NCI-H146 treated with DMSO at 0.1 percent for 48 hours (cell line): ENCODE data around the gene CADPS2.

Experiments
- DNase-seq: peaks from one replicate; lab custom pipeline; 2025; ENCODE audit not compliant: unreplicated experiment; lab: John Stamatoyannopoulos, UW

Gene CADPS2

DNA sequence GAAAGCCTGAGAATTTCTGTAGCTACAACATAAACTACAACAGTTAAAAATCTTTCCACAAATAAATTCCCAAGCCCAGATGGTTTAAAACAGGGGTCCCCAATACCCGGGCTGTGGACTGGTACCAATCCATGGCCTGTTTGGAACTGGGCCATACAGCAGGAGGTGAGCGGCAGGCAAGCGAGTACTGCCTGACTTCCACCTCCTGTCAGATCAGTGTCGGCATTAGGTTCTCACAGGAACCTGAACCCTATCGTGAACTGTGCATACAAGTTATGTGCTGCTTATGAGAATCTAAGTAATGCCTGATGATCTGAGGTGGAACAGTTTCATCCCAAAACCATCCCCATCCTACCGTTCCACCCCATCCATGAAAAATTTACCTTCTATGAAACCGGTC, 421.0 kb downstream of the CADPS2 start:
- no peak for DNase-seq

DNA sequence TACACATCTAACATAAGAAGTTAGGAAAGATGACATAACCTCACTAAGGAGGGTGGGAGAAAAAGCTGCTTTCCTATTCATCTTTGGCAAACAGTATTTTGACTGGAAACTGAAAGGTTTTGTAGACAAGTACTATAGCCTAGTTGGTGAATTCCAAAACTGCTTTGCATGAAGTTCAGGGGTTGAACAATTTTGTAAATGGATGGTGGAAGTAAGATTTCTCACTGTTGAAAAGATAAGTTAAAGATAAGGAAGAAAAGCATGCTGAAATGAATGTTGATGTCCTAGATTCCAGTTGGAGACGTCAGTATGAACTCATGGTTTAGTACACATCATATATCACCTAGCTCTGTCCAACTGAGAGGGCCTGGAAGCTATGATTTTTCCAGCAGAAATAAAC, 422.6 kb downstream of the CADPS2 start:
- DNase-seq = no peak

DNA sequence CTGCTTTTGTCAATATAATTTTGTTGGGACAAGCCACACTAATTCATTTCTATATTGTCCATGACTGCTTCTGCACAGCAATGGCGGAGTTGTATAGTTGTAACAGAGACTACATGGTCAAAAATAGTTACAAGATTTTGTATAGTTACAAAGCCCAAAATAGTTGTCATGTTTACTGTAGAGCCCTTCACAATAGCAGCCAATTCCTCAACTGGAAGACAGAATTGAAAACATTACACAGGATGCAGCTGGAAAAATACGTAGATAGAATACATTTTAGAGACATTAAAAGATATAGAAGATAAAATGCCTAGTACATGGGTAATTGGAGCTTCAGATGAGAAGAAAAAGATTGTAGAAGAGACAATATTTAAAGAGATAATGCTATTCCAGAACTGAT, 425.3 kb downstream of the CADPS2 start:
- no peak for DNase-seq

DNA sequence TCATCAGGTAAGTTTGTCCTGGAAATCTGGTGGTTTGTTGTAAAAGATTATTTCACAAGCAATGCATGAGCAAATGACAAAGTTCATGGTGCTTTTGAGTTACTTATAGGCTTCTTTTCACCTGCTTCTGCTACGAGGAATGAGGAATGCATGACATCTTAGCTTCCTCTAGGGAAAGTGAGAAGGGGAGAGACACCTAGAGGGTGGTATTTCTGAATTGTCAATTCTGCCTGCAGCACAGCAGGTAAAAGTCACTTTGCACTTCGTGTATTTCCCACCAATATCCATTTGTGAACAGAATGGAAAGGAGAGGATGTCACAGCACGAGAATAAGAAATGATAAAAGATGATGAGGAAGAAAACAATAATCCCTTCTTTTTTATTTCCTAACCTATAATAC, 428.3 kb downstream of the CADPS2 start:
- no peak for DNase-seq

DNA sequence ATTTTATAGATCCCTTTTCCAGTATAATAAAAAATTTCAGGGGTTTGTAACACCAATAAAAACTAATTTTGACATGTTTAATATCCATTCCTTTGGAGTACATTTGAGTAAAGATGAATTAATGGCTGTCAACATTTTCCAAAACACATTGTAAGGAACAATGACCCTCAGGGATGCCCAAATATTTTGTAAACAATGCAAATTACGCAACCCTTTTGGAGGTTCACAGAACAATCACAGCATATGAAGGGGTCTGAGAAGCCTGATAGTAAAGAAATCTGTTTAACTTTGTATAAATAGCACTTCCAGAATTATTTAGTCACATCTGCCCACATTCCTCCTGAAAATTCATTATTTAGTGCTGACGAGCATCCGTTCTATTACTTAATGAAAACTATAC, 428.9 kb downstream of the CADPS2 start:
- DNase-seq = no peak

DNA sequence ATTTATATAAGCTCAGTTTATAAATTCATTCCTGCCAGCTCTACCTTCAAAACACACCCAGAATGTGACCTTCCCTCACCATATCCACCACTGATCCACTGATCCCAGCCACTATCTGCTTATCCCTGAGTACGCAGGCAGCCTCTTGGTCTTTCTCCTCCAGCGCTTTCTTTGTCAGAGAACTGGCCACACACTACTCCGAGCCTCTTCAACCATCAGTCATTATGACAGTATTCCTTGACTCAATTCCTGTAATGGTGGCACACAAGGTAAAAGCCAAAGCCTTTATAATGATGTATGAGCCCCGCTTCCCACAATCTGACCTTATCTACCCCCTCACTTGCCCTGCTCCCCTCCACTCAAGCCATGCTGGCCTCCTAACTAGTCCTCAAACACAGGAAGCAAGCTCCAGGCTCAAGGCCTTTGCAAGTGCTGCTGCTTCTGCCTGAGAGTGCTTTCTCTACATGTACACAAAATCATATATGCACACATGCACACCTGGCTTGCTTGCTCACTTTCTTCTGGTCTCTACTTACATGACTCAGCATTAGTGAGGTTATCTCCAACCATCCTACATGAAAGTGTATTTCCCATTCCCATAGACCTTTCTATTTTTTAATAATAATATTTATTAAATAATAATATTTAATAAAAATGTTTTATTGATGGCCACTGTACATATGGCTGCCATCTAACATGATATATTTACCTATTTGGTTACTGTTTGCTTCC, 431.3 kb downstream of the CADPS2 start:
- no peak for DNase-seq

DNA sequence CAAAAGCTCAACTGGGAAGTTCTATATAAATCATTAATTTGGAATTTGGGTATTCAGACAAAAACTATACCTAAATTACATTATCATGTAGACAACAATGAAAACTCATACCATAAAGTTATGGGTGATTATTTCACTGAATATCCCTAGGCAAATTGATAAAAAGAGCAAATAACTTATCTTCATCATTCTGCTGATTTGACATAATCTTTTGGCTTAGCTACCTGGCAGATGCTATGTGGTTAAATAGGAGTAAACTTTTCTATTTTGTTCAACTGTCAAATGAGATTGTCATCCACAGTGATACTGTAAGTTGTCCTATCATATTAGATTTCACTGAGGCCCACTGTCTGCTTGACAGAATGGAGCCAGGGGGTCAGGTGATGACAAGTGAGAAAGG, 432.8 kb downstream of the CADPS2 start:
- no peak for DNase-seq

DNA sequence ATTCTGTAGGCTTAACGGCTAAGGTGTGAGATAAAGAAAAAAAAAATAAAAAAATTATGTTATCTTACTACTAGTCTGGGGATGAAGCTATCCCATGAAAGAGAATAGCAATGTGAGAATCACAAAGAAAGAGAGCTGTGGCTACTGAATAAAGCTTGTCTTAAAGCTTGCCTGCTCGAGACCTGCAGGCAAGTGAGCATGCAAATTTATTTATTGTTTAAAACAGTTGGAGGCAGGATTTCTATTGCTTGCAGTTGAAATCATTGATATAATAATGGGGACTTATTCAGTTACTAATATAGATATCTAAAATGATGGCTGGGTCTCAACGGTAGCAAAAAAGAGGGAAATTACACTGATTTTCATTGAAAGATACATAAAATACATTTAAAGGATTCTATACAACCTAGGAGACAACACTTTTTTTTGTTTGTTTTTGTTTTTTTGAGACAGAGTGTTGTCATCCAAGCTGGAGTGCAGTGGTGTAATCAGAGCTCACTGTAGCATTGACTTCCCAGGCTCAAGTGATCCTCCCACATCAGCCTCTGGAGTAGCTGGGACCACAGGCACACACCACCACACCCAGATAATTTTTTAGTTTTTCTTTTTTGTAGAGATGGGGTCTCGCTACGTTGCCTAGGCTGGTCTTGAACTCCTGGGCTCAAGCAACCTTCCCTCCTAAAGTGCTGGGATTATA, 437.2 kb downstream of the CADPS2 start:
- DNase-seq = no peak

DNA sequence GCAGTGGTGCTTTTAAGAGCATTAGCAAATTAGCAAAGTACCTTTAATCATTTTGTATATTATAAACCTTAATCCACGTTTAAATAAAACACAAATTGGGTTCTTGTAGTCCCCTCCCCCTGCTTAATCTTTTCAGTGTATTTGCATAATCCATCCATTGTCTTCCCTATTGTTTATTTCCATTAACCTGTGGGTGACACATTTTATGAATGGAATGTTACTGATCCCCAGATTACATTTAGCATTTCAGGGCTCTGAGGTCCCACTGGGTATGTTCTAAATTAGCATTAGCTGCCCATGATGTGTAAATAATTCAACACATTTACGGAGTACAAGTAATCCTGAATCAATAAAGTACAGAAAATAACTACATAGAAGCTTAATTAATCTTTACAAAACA, 443.3 kb downstream of the CADPS2 start:
- no peak for DNase-seq

DNA sequence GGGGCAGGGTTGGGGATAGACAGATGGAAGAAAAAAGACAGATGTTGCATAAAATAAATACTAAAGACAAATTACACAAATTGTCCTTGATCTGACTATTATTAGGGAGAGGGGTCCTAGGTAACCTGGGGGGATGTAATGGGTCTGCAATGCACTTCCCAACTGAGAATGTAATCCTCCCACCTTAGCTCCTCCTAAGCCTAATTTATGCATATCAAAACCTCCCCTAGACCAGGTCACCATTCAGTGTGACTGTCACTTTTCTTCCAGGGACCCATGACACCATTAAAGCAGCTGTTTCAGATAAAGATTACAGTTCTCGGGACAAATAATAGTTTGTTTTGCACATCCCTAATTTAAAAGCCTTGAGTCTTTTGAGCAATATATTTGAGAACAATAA, 447.8 kb downstream of the CADPS2 start:
- DNase-seq = no peak

DNA sequence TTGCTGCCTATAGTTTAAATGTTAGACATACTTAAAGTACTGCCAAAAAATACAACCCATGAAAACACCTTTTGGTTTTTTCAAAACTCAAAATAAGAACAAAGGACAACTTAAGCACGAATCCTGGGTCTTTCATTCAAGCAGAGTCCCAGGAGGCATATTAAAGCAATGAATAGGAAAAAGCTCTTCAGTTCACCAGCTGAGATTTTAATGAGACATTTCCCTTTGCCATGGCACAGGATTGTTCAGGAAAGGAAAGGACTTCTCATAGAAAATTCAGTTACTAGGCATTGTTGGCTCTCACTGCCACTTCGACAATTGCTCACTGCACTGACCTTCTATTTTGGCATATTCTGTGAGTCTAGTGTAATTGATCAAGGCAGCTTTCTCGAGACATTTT, 448.3 kb downstream of the CADPS2 start:
- no peak for DNase-seq

DNA sequence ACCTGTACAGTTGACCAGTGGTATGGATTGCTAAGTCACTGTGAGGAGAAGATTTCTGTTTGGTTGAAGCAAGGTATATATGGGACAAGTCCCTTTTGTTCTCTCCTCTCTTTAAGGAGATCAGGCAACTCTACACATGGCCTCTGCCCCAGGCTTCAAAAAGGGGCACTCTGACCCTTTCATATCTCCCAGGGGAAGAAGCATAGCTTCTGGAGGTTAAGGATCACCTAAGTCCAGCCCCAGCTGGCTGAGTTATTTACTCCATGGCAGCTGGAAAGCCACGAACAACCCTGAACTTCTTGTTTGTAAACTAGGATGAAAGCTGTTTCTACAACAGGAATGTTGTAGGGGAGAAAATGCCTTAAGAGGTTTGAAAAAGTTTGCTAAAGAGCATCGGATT, 452.5 kb downstream of the CADPS2 start:
- DNase-seq = no peak

DNA sequence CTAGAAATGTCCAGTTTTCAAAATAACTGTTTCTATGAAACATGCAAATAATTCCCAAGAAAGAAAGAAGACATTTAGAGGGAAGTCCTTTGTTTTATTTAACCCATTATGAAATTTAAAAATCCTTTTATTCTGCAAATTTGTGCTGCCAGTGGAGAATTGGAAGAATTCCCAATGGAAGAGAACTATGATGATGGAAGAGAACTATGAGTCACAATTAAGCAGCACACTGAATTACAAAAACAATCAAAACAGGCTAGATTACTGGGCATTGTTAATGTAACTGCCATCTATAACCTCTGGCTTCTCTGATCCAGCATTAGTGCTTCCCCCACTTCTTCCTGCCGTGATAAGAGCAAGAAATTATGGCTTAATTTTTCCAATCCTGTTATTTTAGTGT, 455.6 kb downstream of the CADPS2 start:
- DNase-seq = no peak

DNA sequence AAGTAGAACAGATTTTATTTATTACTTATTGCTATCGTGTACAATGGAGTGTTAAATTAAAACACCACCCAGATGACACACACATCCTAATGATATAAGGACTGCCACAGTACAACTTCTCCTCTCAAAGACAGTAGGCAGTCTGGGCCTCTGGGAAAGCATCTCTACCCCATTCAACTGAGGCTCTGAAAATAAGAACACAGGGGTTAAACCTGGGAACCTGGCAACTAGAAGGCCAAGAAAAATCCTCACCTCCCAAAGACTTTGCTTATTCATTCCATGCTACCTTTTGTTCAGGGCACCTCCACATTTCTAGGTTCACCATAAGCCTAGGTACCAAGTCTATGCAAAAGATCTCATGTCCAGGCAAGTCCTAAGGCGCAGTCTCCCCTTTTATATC, 456.3 kb downstream of the CADPS2 start:
- no peak for DNase-seq

DNA sequence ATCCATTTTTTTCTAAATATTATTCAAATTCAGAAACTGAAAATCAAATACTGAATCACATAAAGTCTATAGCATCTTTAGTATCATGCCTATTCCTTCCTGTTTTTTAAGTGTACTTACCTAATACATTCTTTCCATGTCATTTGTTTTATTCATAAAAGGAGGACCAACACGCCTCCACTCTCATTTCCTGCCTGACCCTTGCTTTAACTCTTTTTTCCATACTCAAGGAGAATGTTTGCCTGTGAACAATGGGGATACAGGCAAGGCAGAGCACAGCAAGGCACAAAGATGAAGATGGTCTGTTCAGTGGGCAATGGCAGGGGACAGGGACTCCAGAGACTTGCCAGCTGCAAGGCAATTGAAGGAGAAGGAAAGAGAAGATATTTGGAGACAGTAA, 460.5 kb downstream of the CADPS2 start:
- DNase-seq = no peak

DNA sequence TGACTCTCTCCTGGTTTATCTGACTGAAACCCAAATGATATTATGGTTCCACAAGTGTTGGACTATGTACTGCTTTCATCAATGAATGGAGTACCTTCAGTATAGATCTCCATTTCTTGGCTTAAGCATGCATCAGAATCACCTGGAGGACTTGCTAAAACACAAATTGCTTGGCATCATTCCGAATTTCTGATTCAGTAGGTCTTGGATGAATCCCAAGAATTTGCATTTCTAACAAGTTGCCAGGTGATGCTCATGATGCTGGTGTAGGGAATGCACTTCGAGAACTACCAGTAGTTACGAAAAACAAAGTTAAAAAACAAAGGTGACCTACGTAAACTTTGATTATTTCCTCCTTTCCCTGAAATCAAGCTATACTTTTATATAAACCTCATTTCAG, 462.7 kb downstream of the CADPS2 start:
- no peak for DNase-seq

DNA sequence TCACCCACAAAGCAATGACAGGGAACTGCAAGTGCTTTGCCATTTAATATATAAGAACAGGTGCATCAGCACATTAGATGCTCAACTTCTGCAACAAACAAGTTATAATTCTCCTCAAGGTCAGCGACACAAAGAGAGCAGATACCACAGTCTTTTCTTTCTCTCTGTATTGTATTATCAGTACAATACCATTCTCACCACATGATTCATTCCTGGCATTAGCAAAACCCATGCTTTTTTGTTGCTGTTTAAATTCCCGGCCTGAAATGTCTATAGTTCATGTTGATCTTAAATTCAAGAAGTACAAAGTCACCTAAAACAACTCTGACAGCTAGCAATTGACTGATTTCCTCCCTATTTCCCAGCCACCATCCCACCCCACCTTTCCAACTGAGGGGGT, 469.9 kb downstream of the CADPS2 start:
- DNase-seq = no peak

DNA sequence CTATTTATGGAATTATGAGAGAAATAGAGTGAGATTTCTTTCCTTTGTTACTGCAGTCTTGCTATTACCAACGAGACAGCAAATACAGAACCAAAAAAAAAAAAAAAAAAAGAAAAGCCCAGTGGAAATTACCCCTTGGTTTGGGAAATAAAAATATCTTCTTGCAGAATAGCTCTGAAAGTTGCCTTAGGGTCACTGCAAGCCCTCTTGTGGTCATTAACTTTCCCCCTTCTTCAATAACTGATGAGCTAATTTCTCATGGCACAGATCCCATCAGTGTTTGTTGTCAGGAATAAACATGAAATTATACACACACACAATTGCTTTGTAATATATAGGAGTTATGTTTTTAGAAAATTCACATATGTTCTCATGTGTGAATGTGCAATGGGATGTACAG, 470.8 kb downstream of the CADPS2 start:
- DNase-seq = no peak

DNA sequence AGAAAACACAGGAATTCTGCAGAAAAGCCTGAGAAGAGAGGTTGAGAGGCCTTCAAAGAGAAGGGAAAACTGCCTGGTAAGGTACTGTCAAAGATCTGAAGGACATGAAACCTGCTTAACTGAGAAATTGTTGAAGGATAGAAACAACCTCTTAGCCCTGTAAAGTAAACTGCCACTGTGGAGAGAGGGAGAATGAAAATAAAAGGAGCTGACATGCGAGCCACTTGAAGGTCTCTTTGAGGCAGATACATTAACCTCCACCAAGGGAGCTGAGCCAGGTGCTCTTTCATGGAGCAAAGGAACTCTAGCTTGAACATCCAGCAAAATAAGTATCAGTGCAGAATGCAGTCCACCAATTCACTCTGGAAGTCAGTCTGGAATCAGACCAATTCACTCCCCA, 472.9 kb downstream of the CADPS2 start:
- no peak for DNase-seq

DNA sequence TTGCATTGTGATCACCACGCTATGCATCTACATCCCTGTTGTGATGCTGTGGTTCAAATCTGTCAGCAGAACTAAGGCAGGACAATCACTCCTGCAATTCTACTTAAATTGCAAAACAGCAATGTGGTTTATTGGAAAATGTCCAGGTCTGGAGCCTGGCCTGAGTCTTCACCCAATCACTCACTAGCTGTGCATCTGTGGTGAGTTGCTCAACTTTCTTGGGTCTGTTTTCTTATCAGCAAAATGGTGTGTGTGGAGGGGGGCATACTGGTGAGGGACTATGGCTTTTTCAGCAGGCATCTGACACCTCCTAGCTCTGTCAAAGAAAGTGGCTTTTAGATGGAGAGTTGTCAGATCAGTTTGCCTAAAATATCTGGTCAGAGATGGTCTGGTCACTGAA, 473.4 kb downstream of the CADPS2 start:
- no peak for DNase-seq

DNA sequence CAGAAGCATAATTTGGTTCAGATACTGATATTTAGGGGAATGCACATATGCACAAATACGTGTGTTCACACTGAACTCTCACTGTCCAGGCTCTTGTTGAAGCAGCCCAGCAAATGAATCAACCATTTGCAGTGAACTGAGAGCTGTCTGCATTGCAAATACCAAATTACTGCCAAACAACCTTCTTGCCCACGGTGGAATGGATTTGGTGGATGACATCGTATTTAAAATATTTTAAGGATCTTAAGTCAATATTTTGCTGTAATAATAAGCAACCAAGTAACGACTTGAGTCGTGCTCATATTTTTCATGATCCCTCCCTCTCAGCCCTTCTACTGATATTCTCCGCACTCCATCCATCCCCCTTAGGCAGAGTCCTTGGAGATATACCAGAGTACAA, 473.8 kb downstream of the CADPS2 start:
- DNase-seq = no peak

DNA sequence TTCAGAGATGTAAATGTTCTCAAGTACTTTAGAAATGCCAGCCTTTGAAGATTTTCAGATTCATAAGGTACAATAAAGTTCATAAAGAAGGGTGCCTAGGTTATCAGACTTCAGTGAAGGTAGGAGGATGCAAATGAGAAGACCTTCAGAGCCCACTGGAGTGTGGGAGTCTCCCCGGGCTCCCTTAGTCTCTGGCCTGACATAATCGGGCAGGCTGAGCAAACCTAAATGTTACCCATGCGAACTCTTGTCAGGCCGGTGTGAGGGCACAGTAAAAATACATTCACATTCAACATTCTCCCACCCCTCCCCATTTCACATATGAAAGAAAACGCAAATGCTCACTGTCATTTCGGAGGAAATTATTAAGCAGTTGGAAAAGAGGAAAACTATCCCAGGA, 479.1 kb downstream of the CADPS2 start:
- no peak for DNase-seq

DNA sequence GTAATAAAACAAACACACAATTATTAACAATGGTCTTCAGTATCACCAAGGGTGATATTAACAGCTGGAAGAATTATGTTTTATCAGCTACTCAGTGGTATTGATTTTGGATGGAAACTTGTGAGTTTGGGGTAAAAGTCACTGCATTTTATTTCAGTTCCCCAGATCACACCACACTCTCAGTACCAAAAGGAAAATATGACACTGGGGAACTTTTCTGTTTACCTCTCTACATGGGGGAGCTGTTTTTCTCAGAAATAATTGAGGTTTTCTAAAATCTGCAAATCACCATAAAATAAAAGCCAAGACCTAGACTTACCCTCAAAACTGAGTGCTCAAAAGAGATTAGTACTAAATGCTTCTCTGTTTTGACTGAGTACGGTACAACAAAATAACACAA, 483.1 kb downstream of the CADPS2 start:
- no peak for DNase-seq
